SU-DHL-6 (cell line): ENCODE measurements around the gene TP53BP2.

Experiments
- CTCF ChIP-seq: fragments of 200-600 bp; sonication (generic); IDR thresholded peaks from one replicate; pipeline ENCODE4 v1.5.1; 2017; ENCODE audit warnings: antibody characterized with exemption, mild to moderate bottlenecking, low read length, moderate library complexity; ENCODE audit not compliant: insufficient read depth, poor library complexity, severe bottlenecking
- EZH2phosphoT487 ChIP-seq: fragments of 200-600 bp; sonication (generic), shearing (Covaris generic); conservative IDR thresholded peaks from 2 replicates; pipeline ENCODE4 v1.6.1; 2018; ENCODE audit warnings: mild to moderate bottlenecking, antibody characterized with exemption, low read length, moderate library complexity, mixed read lengths

GRCh38 chr1:223860051-223860622 is 14.4 kb upstream of the TP53BP2 start:
- TF ChIP-seq CTCF (no peak), EZH2phosphoT487 (no peak)
